OCI-LY7 (cell line): ENCODE measurements around the gene EXOC3L2. TPM values are rescaled to one million over a fixed set of nuclear protein-coding genes. Genes with fewer than 3 reads are reported as not detected.
"Not testable (repeated sequence)": the region's sequence is repeated elsewhere in the genome, so short reads cannot be mapped to it uniquely, and the experiment has no call there.

Experiments
- BruUV-seq: library from RNA; stranded (reverse); fragments of 400-500 nt; replicated peaks from 2 replicates; lab custom pipeline; 2021; lab: Mats Ljungman, UMichigan
- CTCF ChIA-PET: fragments of 300-600 bp; sonication (Branson Sonifier 250); formaldehyde crosslinking; loops from one replicate; lab custom pipeline; 2022; ENCODE audit warnings: antibody characterized with exemption; ENCODE audit not compliant: unreplicated experiment; lab: Charles Lee
- POLR2A ChIA-PET: fragments of 300-600 bp; sonication (Branson Sonifier 250); formaldehyde crosslinking; loops from one replicate; lab custom pipeline; 2022; ENCODE audit warnings: antibody characterized with exemption; lab: Charles Lee
- DNase-seq: peaks from one replicate; pipeline ENCODE4 v3.0.0-alpha.2; 2015; ENCODE audit warnings: low spot score
- H2AFZ ChIP-seq: fragments of 200-600 bp; sonication (generic), shearing (Covaris generic); 2 replicates; pipeline ENCODE4 v1.6.1; 2014; ENCODE audit warnings: mild to moderate bottlenecking, antibody characterized with exemption, low read length, moderate library complexity
- H3K27ac ChIP-seq: fragments of 200-600 bp; sonication (generic); 2 replicates; pipeline ENCODE4 v1.5.1; 2014; ENCODE audit warnings: mixed run types, low read depth, mild to moderate bottlenecking, moderate library complexity, low read length, inconsistent platforms; ENCODE audit not compliant: poor library complexity, severe bottlenecking
- H3K36me3 ChIP-seq: fragments of 200-600 bp; sonication (generic); 2 replicates; pipeline ENCODE4 v1.6.1; 2014; ENCODE audit warnings: mild to moderate bottlenecking, antibody characterized with exemption, low read length, moderate library complexity, mixed read lengths; ENCODE audit not compliant: insufficient read depth
- H3K4me1 ChIP-seq: fragments of 200-600 bp; sonication (generic); 2 replicates; pipeline ENCODE4 v1.5.1; 2014; ENCODE audit warnings: mild to moderate bottlenecking, low read length; ENCODE audit not compliant: insufficient read depth, poor library complexity, severe bottlenecking
- H3K4me2 ChIP-seq: fragments of 200-600 bp; sonication (generic); 2 replicates; pipeline ENCODE4 v1.6.1; 2014; ENCODE audit warnings: mild to moderate bottlenecking, low read length
- H3K4me3 ChIP-seq: fragments of 200-600 bp; sonication (generic); 2 replicates; pipeline ENCODE4 v1.5.1; 2014; ENCODE audit warnings: mild to moderate bottlenecking, low read depth, low read length; ENCODE audit not compliant: poor library complexity, severe bottlenecking
- H3K79me2 ChIP-seq: fragments of 200-600 bp; sonication (generic); 2 replicates; pipeline ENCODE4 v1.6.1; 2016; ENCODE audit warnings: low read depth, mild to moderate bottlenecking, low read length, moderate library complexity, mixed read lengths; ENCODE audit not compliant: insufficient read depth
- H3K9me2 ChIP-seq: fragments of 200-600 bp; sonication (generic); 2 replicates; pipeline ENCODE4 v1.6.1; 2016; ENCODE audit warnings: mild to moderate bottlenecking, low read length, mixed read lengths; ENCODE audit not compliant: insufficient read depth
- H3K9me3 ChIP-seq: fragments of 200-600 bp; sonication (generic); 2 replicates; pipeline ENCODE4 v1.6.1; 2014; ENCODE audit warnings: mild to moderate bottlenecking, mixed run types, low read length, mixed read lengths
- H4K20me1 ChIP-seq: fragments of 200-600 bp; sonication (generic); 2 replicates; pipeline ENCODE4 v1.6.1; 2014; ENCODE audit warnings: mild to moderate bottlenecking, antibody characterized with exemption, low read length, moderate library complexity, mixed read lengths; ENCODE audit not compliant: insufficient read depth
- EZH2phosphoT487 ChIP-seq: fragments of 200-600 bp; sonication (generic); IDR thresholded peaks from 2 replicates; pipeline ENCODE4 v1.6.1; 2018; ENCODE audit warnings: low read depth, borderline replicate concordance, mild to moderate bottlenecking, mixed run types, antibody characterized with exemption, low read length, moderate library complexity, mixed read lengths
- intact Hi-C: fragments of 100-400 bp; cut with micrococcal nuclease; formaldehyde crosslinking; loops from one replicate; pipeline ENCODE4 v1.10.0; 2022; ENCODE audit not compliant: unreplicated experiment
- total RNA-seq, 2 experiments: library from RNA; depleted of rRNA in 1 of 2; stranded (reverse); fragments of >200 nt in 1 of 2; shearing (Covaris generic) in 1 of 2; gene quantifications; 2 replicates each; pipeline ENCODE4 v1.2.3, GENCODE V29; 2014 to 2022
- TF ChIP-seq, protein P1 (sequence below): fragments of 200-600 bp; sonication (generic); conservative IDR thresholded peaks from 2 replicates; pipeline ENCODE4 v1.5.1; 2014; ENCODE audit warnings: mild to moderate bottlenecking, antibody characterized with exemption, low read length, moderate library complexity, mixed read lengths

EXOC3L2 gene
- total RNA-seq, 2 experiments from 2014 or later, result not detected

DNA sequence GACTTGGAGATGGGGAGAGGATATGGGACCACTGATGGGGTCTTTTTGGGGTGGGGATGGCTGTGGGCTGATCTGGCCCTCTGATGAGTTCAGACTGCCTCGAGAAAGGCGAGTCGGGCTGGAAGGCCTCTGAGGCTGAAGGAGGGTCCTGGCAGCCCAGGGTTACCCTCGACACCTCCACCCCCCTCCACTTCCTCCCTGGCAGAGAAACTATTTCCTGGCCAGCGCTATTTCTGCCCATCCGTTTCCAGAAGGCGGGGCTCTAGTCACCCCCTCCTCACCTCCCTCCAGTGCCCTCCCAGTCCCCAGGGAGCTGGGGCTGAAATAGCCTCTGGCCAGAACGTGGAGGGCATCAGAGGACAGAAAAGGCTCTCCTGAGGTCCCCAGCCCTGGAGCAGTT, 9.7 kb downstream of the EXOC3L2 start:
- no TSS peak for BruUV-seq
- intact Hi-C loops, result no loop called here
- POLR2A ChIA-PET, result no interaction called here
- Histone ChIP-seq H2AFZ (no peak overlapping the region), H3K9me2 (no peaks in the 10 kb centered on the region), H3K9me3 (no peaks in the 10 kb centered on the region), H3K4me2 (no peak overlapping the region), H3K79me2 (no peaks in the 10 kb centered on the region), H3K4me3 (no peak overlapping the region), H3K36me3 (no peaks in the 10 kb centered on the region), H3K4me1 (peaks cover 9% of the 10 kb centered on the region), H4K20me1 (no peaks in the 10 kb centered on the region), H3K27ac (no peak overlapping the region)
- DNase-seq, result no peak
- TF ChIP-seq, protein P1, sequence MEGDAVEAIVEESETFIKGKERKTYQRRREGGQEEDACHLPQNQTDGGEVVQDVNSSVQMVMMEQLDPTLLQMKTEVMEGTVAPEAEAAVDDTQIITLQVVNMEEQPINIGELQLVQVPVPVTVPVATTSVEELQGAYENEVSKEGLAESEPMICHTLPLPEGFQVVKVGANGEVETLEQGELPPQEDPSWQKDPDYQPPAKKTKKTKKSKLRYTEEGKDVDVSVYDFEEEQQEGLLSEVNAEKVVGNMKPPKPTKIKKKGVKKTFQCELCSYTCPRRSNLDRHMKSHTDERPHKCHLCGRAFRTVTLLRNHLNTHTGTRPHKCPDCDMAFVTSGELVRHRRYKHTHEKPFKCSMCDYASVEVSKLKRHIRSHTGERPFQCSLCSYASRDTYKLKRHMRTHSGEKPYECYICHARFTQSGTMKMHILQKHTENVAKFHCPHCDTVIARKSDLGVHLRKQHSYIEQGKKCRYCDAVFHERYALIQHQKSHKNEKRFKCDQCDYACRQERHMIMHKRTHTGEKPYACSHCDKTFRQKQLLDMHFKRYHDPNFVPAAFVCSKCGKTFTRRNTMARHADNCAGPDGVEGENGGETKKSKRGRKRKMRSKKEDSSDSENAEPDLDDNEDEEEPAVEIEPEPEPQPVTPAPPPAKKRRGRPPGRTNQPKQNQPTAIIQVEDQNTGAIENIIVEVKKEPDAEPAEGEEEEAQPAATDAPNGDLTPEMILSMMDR, result no peak
- TF ChIP-seq EZH2phosphoT487, result no peak
- CTCF ChIA-PET, result no interaction called here

DNA sequence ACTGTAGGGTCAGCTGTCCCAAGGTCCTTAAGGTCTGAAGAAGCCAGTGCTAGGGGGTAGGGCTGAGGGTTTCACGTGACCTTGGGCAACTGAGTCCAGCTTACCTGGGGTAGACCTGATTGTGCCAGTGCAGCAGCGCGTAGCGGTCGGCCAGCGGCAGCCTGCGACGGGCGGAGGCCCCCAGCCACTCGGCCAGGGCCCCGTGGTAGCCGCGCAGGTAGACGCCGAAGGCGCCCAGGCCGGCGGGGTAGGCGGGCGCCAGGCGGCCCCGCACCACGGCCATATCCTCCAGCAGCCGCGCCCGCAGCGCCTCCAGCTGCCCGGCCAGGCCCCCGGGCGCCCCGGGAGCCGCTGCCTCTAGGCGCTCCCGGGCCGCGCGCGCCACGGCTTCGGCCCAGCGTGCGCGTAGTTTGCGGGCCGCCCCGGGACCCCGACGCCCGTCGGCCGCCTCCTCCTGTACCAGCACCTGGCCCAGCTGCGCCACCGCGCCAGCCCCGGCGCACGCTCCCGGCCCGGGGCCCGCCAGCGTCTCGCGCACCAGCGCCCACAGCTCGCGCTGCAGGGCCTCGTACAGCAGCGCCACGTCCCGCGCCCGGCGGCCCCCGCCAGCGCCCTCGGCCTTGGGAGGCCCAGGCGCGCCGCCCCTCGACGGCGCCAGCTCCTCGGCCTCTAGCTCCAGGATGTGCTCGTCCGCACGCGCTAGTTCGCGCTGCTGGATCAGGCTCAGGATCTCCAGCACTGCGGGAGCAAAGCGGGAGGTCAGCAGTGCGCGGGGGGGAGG, 10.9 kb downstream of the EXOC3L2 start:
- H3K79me2 ChIP-seq, result no peaks in the 10 kb centered on the region
- intact Hi-C loops, result no loop called here
- H3K36me3 ChIP-seq, result no peaks in the 10 kb centered on the region
- DNase-seq, result no peak
- H3K27ac ChIP-seq, result no peak overlapping the region
- no peak overlapping the region for H3K4me3 ChIP-seq
- ChIA-PET POLR2A (no interaction called here), CTCF (no interaction called here)
- no peaks in the 10 kb centered on the region for H4K20me1 ChIP-seq
- H3K9me2 ChIP-seq, result no peaks in the 10 kb centered on the region
- H3K9me3 ChIP-seq, result no peaks in the 10 kb centered on the region
- no peak overlapping the region for H3K4me2 ChIP-seq
- BruUV-seq, result no TSS peak
- peaks cover 9% of the 10 kb centered on the region for H3K4me1 ChIP-seq
- no peak overlapping the region for H2AFZ ChIP-seq
- TF ChIP-seq, protein P1, result no peak
- TF ChIP-seq EZH2phosphoT487, result no peak

DNA sequence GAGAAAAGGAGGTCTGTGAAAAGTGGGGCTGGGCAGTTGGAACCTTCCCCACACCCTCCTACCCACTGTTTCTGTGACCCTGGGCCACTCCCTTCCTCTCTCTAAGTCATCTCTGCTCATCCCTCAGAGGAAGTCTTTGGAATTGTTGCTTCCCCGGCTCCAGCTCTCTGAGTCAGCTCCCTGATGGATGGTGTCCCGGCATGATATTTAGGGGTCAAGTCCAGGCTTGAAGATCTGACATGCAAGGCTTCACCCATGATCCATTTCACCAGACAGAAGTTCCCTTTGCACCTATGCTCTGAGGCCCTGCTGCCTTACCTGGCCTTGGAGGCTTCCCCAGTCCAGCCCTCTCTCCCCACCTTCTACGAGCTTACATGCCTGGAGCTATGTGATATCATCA, 13.3 kb downstream of the EXOC3L2 start:
- DNase-seq, result no peak
- CTCF ChIA-PET, result no interaction called here
- H3K4me3 ChIP-seq, result no peak overlapping the region
- no peaks in the 10 kb centered on the region for H4K20me1 ChIP-seq
- no peak overlapping the region for H2AFZ ChIP-seq
- TF ChIP-seq, protein P1, result no peak
- TF ChIP-seq EZH2phosphoT487, result no peak
- no peak overlapping the region for H3K4me2 ChIP-seq
- no peaks in the 10 kb centered on the region for H3K9me3 ChIP-seq
- POLR2A ChIA-PET, result no interaction called here
- intact Hi-C loops, result no loop called here
- H3K79me2 ChIP-seq, result no peaks in the 10 kb centered on the region
- H3K27ac ChIP-seq, result no peak overlapping the region
- no peaks in the 10 kb centered on the region for H3K9me2 ChIP-seq
- BruUV-seq, result no TSS peak
- peaks cover 9% of the 10 kb centered on the region for H3K4me1 ChIP-seq
- H3K36me3 ChIP-seq, result no peaks in the 10 kb centered on the region

DNA sequence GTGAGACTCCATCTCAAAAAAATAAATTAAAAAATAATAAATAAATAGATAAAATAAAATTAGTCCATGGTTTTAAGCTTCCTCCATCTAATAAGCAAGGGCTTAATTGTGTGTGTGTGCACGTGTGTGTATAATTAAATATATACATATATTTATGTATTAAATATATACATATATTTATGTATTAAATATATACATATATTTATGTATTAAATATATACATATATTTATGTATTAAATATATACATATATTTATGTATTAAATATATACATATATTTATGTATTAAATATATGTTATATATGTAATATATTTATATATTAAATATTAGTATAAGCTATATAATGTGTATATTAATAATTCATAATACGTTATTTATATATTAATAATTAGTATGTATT, 16.2 kb downstream of the EXOC3L2 start:
- H2AFZ ChIP-seq, DNase-seq, BruUV-seq, H3K4me2 ChIP-seq, H3K4me1 ChIP-seq, H3K36me3 ChIP-seq, intact Hi-C loops, H3K27ac ChIP-seq, H4K20me1 ChIP-seq, H3K79me2 ChIP-seq, H3K4me3 ChIP-seq, H3K9me2 ChIP-seq, CTCF ChIA-PET, H3K9me3 ChIP-seq: not testable (repeated sequence)
- POLR2A ChIA-PET, result interaction anchor here (0.5 kb wide), 1 partner anchor 375 kb away, joined by 3 read pairs; no protein-coding TSS in a partner anchor
